RPMI8226 (cell line): ENCODE measurements around the gene PRMT9.
A peak's percentile ranks its signal among the peaks of the same experiment; 100 is the strongest.

ENCODE experiments used
- DNase-seq: peaks from one replicate; pipeline ENCODE4 v3.0.0-alpha.2; 2015

The PRMT9 gene

DNA sequence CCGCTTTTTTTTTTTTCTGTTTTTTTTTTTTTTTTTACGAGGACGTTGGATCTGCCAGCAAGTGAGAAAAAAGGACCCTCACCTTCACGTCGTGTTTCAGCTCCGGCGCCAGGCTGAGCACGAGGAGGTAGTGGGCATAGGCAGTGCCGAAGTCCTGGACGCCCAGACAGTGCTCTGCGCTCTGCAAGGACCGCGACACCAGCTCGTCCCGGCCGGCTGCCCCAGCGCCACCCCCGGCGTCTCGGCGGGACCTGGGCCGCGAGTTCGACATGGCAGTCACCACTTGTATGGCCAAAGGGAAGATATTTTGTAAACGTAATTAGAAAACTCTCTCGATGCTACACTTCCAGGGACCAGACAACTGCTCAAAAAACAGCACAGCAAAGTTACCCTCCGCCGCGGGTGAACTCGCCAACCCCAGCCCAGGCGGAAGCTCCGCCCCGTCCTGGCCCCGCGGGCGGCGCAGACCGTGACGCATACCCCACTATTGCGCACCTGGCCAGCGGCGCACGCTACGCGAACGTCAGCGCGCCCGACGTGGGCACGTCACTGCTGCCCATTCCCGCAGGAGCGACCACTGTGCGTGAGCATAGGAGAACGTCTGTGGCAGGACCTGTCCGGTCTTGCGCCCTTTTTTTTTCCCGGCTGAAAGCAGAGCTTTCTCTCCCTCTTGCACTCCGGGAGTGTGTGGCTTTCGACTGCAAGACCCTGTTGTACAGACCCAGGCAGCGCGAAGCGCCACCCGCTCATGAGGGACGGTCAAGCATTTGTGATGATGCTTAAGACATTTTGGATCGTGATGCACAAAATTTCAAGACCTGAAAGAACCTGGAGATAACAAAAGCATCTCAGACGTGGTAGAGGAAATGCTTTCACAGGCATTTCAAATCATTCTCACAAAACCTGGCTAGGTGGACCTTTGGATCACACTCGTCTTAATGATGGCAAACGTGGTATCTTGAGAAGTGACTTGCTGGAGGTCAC is at the start of gene PRMT9:
Gene PRMT9, minus strand, starts transcription at position 447 of the 984 bp plus-strand sequence. Its CDS starts 176 bp downstream, at position 271.
- peak; percentile 89 for DNase-seq

DNA sequence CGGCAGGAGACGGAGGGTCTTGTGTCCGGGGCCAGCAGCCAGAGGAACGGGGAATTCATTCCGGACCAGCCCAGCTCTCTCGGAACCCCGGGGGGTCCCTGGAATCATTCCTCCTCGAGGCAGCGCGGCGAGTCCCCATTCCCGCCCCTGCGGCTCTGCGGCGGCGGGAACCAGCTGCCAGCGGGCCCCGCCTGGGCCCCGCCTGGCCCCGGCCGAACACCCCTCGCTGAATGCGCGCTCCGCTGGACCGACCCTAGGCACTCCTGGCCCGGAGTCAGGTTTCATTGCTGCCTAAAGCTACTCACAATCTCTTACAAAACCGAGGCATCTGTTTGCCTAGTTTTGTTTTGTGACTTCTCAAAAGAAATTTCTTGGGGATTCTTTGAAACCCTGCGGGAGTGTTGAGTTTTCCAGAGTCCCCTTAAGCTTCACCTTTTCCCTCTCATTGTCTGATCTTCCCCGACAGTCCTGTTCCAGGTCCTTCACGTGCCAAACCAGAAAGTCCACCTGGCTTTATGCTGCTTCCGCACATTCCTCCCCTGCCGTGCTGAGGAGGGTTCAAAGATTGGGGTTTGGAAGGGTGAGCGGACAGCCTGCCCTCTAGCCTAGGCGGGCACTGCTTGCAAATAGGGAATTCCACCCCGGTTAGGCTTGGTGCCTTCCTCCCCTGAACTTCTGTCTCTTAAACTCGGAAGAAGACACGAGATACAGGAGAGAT is 48.7 kb upstream of the PRMT9 start:
- peak; percentile 54 for DNase-seq

DNA sequence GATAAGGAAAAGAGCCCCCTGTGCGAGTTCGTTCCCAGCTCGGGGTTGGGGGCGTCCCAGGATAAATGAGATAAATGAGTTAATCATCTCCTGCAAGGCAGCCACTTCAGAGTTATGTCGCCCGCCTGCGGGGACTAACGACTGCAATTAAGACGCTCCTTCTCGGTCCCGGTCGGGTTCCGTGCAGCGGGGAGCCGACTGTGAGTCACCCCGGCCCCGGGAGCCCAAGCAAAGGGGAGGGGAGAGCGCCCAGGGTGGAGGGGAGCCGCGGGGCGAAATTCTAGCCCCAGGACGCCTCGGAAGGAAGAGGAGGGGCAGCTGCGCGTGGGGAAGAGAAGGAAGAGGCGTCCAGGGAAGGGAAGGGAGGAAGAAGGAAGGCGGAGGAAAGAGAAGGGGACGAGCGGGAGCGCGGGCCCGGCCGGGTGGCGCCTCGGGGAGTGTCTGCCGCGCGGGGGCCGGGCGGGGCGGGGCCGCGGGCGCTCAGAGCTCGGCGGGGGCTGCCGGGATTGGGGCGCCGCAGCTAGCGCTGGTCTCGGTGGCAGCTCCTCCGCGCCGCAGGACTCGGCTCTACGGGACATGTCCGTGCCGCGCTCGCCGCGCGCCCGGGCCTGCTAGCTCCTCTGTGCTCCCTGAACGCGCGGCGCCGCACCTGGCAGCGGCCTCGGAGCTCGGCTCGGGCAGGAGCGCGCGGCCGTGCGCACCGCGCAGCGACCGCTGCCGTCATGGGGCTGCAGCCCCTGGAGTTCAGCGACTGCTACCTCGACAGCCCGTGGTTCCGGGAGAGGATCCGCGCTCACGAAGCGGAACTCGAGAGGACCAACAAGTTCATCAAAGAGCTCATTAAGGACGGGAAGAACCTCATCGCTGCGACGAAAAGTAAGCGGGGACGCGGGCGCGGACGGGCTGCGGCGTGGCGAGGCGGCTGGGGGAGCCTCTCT is 47.9 kb upstream of the PRMT9 start, which contains the start of gene ARHGAP10:
Gene ARHGAP10, plus strand, starts transcription at position 509 of the 938 bp plus-strand sequence. Its CDS starts 214 bp downstream, at position 723.
- peak; percentile 56 for DNase-seq

DNA sequence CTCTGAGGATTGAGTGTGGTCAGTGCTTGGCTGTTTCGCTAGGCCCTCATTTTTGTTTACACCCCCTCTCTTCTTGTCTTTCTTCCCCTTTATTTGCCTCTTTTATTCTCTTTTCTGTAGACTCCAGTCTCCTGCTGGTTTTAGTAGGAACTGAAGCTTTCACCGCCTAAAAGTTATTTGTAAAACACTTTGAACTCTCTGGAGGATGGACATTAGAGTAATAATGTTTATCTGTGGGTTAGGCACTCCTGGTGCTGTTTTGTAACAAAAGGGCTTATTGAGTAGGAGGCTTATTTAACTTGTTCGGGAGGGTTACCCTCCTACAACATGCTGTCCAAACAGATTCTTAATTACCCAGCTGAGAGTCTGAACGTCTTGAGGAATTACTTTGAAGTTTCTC is 46.4 kb upstream of the PRMT9 start:
- DNase-seq: no peak

DNA sequence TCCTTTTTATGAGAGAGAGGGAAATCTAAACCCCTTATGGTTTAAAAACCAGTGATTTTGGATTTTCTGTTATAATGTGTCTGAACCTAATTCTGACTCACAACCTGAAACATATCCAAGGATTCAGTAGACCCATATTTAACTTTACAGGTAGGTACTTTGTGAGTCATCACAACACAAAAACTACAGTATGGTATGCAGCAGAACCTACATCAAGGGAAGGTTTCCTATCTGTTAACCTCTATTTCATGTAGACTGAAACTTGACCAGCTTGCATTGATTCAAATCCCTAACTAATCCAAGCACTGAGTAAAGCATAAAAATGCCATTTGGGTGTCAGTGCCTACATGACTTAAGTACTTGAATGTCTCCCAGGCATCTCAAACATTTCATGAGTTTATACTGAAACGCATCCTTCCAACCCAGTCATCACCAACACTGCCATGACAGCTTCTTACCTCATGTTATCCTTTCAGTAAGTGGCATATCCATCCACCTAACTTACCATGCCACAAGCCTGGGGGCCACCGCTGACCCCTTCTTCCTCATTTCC is 43.6 kb upstream of the PRMT9 start:
- DNase-seq: no peak

DNA sequence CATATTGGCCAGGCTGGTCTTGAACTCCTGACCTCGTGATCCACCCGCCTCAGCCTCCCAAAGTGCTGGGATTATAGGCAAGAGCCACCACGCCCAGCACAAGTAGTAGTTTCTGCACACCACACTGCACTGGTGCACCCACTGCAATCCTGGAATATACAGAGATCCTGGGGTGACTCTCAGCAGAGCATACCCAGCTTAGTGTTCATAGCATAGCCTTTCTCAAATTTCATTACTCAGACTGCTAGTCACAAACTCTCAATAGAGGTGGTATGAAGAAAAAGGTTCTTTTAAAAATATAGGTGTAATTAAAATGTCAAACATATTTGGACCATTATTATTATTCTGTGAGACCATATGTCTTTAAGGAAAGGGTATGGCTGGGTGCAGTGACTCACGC is 41.7 kb upstream of the PRMT9 start:
- DNase-seq: no peak

DNA sequence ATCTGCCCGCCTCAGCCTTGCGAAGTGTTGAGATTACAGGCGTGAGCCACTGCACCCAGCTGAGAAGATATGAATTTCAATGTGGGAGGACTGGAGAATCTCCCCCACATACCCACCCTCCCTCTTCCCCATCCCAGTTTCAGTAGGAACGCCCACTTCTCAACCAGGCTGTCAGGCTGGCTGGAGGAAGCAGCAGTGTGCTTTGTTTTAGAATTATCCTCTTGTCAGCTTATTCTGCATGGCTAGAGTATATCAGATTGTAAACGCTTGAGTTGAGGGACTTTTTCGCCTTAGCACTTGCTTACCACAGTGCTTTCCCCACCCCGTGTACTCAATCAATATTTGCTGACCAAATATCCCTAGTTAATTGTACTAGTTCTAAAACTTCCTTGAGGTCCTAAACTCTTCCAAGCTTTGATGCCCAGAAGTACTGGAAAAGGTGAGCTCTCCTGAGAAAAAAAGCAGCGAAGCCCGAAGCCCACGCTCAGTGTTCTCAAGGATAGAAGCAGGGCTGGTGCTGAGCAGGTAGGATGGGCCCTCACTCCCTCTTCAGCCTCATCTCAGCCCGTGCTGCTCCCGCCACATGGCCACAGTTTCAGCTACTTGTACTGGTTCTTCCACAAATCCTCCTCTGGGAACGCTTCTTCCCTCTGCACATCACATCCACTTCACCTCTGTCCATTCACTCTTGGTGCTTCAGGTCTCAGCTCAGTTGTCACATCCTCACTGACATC is 40.7 kb upstream of the PRMT9 start:
- DNase-seq: no peak

DNA sequence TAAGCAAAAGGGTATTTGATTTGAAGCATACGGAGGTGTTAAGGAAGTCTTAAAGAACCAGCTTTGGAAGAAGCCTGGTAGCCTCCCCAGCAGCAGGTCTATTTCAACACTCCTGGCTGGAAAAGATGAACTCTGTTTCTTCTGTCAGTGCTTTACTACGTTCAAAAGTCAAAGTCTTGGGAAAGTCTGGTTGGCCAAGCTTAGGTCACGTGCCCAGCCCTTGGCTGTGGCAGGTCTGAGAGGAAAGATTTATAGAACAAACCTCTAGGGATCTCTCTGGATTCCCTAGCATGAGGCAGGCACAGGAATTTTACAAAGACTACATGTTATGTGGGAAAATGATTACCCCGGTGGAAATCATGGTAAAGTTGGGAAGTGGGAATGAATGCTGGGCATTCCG is 39.4 kb upstream of the PRMT9 start:
- DNase-seq: no peak

DNA sequence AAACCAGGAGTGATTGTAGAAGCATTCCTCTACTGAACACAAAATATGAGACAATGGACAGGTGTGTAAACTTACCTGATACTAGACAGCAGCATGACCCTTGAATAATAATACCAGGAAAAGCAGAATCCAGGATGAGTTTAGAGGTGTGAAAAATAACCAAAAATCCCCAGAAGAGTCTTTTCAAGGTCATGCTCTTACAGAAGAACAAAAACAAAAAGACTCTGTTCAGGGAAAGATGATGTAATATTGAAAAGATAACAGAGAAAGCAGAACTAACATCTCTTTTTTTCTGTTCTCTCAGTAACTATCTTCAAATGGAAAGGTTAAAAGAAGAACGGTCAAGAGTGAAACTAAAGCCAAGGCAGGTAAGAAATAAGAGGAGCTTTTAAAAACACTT is 33.9 kb upstream of the PRMT9 start:
- no peak for DNase-seq

DNA sequence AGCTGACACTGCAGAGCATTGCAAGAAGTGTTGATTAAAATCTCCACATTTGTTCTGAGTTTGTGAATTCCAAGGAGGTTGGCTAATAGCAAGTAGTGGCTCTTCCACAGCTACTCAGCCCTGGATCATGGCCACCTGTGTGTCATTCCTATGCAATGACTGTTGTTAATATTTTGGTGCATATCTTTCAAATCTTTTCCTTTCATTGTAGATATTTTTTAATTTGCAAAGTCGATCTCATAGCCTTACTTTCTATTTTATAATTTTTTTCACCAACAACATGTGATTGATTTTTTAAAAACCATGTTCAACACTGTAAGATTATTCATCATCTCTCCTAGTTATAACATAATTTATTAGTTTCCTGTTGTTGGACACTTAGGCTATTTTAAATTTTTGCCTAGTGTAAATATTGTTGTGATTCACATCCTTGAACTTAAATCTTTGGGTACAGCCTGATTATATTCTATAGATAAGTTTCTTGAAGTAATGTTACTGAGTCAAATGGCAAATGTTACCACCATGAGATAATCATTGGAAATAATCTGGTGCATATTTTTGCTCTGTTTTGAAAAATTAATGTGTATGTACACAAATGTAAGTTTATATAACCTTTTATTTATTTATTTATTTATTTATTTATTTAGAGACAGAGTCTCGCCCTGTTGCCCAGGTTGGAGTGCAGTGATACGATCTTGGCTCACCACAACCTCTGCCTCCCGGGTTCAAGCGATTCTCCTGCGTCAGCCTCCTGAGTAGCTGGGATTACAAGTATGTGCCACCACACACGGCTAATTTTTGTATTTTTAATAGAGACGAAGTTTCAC is 30.8 kb upstream of the PRMT9 start:
- DNase-seq: no peak

DNA sequence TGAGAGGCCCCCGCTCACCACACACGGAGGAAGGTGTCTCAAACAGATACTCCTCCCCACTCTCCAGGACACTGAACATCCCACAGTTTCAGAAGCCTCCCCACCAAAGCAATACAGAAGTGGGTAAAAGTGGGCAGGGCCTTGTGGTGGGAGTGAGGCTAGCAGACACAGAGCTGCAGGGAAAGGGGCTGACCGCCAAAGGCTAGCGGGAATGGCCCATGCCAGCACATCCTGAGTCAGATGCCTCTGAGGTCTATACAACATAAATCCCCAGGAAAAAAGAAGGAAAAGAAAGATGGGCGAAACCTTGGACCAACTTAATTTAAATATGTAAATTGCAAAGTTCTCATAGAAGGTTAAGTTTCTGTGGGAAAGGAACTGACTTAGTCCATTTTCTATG is 26.0 kb upstream of the PRMT9 start:
- DNase-seq: no peak

DNA sequence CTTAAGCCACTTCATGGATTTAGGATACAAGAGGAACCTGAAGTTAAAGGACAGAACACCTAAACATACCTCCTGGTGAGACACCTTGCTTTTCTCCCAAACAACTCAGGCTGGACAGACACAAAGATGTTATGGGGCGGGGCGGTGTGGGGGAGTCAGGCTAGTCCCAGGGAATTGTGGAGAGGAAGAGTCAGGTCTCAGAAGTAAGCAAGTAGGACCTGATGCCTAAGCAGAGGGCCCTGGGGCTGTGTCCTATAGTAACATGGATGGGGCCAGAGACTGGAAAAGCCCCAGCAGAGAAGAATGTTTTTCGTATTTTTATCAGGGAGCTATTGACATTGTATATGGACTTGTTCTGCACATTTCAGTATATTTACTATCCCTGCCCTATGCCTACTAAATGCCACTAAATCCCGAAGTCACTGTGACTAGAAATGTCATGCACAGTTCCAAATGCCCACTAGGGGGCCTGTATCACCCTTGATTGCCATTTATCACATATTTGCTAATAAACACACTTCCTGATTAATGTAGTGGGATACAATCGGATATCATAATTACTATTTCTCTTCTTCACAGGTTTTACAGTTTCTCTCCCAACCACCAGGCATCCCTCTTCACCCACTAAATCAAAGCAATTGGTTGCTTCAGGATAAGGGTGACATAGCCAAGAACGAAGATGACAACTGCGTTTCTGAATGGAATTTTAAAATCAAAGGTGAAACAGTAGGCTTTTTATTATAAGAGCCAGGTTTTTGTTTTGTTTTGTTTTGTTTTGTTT is 24.1 kb upstream of the PRMT9 start:
- peak; percentile 54 for DNase-seq

DNA sequence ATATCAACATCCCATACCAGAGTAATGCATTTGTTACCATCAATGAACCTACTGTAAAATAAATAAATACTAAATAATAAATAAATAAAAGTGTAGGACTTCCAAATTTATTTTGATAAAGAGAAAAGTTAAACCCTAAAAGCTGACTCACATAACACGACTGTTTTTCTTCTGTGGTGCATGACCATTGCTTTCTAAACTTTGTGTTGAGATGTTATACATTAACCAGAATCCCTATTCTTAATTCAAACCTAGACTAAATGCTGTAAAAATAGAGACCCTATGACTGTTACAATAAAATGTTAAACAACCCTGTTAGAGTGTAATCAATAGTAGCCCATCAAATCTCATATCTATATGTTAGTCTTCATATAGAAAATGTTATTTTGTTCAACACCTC is 20.9 kb upstream of the PRMT9 start:
- DNase-seq: no peak

DNA sequence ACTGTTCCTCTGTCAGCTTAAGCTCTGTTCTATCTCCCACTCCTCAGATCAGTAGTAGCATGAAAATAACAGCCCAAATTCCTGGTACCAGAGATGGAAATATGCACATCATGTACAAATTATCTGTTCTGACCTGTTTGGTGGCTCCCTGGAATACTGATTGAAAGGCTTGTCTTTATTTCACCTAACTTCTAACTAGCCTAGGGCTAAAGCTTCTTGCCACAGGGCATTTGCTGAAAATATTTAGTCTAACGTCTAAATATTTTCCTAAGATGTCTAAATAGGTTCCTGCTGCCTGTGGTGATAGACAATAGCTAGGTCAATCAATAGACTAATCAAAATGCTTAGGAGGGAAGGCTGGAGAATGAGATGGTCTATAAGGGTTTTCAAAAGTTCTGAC is 12.9 kb upstream of the PRMT9 start:
- DNase-seq: no peak

DNA sequence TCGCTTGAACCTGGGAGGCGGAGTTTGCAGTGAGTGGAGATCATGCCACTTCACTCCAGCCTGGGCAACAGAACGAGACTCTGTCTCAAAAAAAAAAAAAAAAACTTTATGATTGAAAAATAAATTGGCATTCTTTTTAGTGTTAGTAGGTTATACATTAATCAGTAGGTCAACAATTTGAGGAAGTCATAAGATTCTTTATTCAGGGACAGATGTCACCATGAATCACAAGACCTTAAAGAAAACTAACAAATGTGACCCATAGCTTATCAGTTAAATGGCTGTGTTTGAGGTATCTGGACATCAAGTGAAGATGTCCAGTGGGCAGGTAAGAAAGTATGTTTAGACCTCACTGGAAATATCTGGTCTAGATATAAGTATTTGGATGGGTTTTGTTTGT is 9.3 kb upstream of the PRMT9 start:
- no peak for DNase-seq

DNA sequence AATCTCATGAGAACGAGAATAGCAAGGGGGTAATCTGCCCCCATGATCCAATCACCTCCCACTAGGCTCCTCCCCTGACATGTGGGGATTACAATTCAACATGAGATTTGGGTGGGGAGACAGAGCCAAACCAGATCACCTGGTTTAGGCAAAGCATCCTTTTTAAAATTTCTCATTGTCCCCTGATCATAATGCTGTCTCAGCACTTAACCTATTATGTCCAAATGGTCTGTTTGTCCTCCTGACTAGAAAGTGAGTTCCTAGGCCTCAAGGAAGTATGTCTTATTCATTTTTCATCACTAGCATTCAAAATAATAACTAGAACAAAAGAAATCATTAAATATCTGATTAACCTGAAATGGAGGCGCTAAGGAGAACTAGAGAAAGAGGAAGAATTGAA is 7.9 kb upstream of the PRMT9 start:
- DNase-seq: no peak

DNA sequence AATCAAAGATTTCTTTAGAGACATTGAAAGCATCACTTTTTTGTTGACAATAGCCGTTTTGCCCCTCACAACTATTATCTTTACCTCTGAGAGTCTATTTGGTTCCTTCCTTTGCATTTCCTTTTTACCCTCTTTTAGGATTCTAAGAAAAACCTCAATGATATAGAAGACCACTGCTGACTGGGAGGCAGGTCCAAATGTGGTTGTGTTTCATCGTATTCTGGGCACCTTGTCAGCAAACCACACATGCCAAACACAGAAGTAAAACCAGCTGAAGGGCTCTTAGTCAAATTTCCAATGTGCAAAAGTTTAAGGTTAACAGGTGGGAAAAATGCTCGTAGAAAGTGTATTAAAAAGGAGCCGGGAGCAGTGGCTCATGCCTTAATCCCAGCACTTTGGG is 5.1 kb upstream of the PRMT9 start:
- DNase-seq: no peak

DNA sequence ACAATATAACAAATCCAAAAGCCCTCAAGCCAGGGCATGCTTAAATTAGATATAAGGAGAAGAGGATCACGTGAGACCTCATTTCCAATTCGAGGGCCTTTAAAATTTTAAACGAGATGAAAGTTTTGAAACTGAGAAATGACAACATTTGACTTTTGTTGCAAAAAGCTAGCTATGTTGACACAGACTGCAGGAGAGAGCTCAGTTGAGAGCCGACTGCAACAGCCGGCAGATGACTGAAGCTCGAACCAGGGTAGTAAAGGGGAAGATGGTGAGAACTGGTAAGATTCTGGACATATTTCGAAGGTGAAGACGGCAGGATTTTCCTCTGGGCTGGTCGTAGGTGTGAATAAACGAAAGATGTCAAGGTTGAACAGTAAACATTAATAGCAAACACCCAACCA is 773 bp downstream of the PRMT9 start:
- DNase-seq: peak; percentile 16

DNA sequence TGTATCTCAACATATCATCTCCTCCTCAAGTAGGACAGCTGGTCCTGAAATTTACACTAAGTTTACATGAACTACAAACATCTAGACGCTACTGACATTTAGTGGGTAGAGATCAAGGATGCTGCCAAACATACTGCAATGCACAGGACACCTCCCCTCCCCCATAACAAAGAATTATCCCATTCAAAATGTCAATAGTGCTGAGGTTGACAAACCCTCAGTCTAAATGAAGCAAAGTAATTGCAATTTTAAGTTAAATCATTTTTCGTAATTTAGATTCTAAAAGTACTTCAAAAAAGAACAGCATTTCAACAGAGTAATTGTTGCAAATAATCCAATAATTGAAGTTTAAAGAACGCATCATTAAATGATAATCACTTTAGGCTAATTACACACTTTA is 1.2 kb downstream of the PRMT9 start:
- no peak for DNase-seq
